NCI-H146 treated with DMSO at 0.1 percent for 48 hours (cell line): ENCODE measurements around the gene CDHR5.

Source experiments
- DNase-seq: peaks from one replicate; lab custom pipeline; 2025; ENCODE audit not compliant: unreplicated experiment; lab: John Stamatoyannopoulos, UW

Gene CDHR5

GRCh38 chr11:646214-646613 is 21.5 kb upstream of the CDHR5 start:
- DNase-seq: no peak

GRCh38 chr11:645536-645935 is 20.8 kb upstream of the CDHR5 start:
- DNase-seq: no peak

- no peak for DNase-seq
Measured at GRCh38 chr11:643849-644738, 19.3 kb upstream of the CDHR5 start.

- DNase-seq: no peak
Measured at GRCh38 chr11:643366-643765, 18.6 kb upstream of the CDHR5 start.

GRCh38 chr11:641806-642370 is 17.1 kb upstream of the CDHR5 start:
- DNase-seq: no peak

GRCh38 chr11:640021-640706 is 15.4 kb upstream of the CDHR5 start:
- DNase-seq: no peak

- no peak for DNase-seq
Measured at GRCh38 chr11:639332-639955, 14.7 kb upstream of the CDHR5 start.

GRCh38 chr11:638631-639331 is 14.0 kb upstream of the CDHR5 start:
- DNase-seq: no peak

- no peak for DNase-seq
Measured at GRCh38 chr11:637593-638521, 13.1 kb upstream of the CDHR5 start.

GRCh38 chr11:637333-637592 is 12.5 kb upstream of the CDHR5 start:
- no peak for DNase-seq

GRCh38 chr11:636511-637332 is 12.0 kb upstream of the CDHR5 start, which contains the start of gene DRD4:
Gene DRD4 (plus strand): TSS chr11:637269. CDS start chr11:637305, 36 bp downstream.
- no peak for DNase-seq

- DNase-seq: no peak
Measured at GRCh38 chr11:635945-636510, 11.3 kb upstream of the CDHR5 start.

- no peak for DNase-seq
Measured at GRCh38 chr11:630871-631270, 6.1 kb upstream of the CDHR5 start.

GRCh38 chr11:629237-629583 is 4.5 kb upstream of the CDHR5 start:
- DNase-seq: no peak

- DNase-seq: no peak
Measured at GRCh38 chr11:628056-628455, 3.3 kb upstream of the CDHR5 start.

GRCh38 chr11:627308-627576 is 2.5 kb upstream of the CDHR5 start:
- DNase-seq: no peak

- DNase-seq: no peak
Measured at GRCh38 chr11:626475-627307, 1.9 kb upstream of the CDHR5 start, which contains the start of gene SCT. Gene SCT (minus strand): TSS chr11:627181. CDS start chr11:627143, 38 bp downstream.

GRCh38 chr11:625636-626268 is 997 bp upstream of the CDHR5 start:
- no peak for DNase-seq
